GM21786 (cell line): Measurements from ENCODE around the gene MRPS6.

ENCODE experiments used
- ATAC-seq: cut with Tn5 transposase; IDR thresholded peaks from one replicate; pipeline ENCODE4 v1.9.1; 2021; ENCODE audit not compliant: unreplicated experiment

MRPS6 gene

DNA sequence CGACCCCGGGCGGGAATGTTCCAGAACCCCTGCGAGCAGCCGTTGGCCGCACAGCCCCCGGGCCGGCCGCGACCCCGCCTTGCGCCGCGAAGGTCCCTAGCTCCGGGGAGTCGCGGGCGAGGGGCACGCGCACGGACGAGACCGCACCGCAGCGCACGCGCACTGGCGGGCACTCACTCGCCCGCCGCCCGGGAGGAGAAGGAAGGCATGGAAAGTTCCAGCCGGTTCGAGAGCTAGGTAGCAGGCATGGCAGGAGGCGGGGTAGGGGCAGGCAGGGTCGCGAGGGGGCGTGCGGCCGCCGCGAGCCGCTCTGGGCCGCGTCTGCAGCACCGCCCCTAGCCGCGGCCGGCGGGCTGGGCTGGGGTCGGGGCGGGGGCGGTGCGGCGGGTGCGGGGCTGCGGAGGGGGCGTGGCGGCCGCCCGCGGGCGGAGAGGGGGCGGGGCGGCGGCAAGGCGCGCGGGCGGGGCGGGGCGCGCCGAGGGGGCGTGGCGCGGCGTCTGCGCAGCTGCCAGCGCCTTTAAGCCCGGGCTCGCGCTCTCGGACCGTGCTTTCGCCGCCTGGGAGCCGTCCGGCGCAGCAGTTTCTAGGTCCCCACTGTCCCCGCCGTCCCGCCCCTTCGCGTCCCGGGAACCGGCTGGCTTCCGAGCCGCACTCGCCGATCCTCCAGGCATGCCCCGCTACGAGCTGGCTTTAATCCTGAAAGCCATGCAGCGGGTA is at the start of gene MRPS6, which contains the start of gene SLC5A3:
Gene MRPS6 (plus strand): TSS at position 547 of the 717 bp plus-strand sequence. CDS start 123 bp downstream, at position 670.
Gene SLC5A3 (plus strand): TSS at position 547 of the 717 bp plus-strand sequence. CDS start 21,621 bp downstream, outside the sequence.
- ATAC-seq: peak; percentile 64

DNA sequence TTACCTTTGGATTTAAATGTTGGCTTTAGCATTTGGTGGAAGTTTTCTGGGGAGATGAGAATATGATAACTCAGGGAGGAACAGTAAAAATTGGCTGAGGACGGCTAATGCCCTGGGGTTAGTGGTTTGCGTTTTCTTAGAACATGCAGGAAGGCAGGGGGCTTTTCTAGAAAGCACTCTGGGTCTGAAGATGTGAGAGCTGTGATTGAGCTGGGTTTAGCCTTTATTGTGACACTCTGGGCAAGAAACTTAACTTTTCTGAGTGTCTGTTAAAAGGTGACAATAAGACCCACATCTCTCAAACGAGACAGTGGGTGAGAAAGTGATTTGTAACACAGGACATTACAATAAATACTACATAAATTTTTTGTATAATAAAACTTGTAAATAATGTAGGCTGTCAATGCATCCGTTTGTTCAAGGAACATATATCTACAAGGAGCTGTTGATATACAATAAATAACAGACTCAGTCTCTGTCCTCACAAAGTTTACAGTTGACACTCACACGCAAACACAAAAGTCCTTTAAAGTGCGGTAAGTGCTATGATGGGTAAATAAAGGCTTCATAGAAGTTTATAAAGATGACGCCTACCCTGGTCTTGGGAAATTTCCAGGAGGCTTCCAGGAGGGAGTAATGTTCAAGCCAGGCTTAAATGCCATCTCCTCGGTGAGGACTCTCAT is 49.5 kb upstream of the MRPS6 start:
- ATAC-seq: no peak

- ATAC-seq: no peak
Measured at GRCh38 chr21:34024374-34024693, 49.0 kb upstream of the MRPS6 start.

GRCh38 chr21:34027721-34028461 is 45.5 kb upstream of the MRPS6 start:
- ATAC-seq: no peak

GRCh38 chr21:34029743-34030528 is 43.4 kb upstream of the MRPS6 start:
- ATAC-seq: peak; percentile 88

- ATAC-seq: no peak
Measured at GRCh38 chr21:34031835-34032370, 41.5 kb upstream of the MRPS6 start.

GRCh38 chr21:34034369-34035014 is 38.9 kb upstream of the MRPS6 start:
- ATAC-seq: no peak

DNA sequence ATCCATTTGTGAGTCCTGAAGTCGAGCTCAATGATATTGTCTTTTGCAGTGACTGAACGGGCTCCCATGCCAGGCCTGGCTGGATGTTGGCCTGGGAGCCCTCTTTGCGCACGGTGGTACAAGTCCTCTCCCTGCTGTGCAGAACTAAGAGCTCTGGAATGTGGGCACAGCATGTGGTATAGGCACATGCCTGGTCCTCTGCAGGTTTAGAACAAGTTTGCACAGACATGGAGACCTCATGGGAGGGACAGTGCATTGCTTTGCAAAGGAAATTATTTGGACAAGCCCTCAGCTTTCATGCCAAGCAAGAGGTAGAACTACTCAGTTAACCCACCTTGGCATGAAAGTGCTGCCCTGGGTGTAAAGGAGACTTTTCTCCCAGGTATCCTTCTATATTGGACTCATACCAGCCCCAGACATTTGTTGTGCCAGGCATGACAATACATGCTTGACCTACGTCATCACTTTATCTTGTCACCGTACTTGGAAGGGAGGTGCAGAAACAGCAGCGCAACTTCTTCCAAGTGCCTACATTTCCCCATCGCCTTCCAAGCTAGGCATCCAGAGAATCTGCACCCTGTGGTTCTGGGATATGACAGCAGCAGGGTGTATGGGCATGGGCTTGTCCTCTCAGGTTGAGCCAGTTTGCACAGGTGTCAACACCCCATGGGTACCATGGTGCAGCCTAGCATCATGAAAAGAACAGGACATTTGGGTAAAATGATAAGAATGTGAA is 37.6 kb upstream of the MRPS6 start:
- no peak for ATAC-seq

DNA sequence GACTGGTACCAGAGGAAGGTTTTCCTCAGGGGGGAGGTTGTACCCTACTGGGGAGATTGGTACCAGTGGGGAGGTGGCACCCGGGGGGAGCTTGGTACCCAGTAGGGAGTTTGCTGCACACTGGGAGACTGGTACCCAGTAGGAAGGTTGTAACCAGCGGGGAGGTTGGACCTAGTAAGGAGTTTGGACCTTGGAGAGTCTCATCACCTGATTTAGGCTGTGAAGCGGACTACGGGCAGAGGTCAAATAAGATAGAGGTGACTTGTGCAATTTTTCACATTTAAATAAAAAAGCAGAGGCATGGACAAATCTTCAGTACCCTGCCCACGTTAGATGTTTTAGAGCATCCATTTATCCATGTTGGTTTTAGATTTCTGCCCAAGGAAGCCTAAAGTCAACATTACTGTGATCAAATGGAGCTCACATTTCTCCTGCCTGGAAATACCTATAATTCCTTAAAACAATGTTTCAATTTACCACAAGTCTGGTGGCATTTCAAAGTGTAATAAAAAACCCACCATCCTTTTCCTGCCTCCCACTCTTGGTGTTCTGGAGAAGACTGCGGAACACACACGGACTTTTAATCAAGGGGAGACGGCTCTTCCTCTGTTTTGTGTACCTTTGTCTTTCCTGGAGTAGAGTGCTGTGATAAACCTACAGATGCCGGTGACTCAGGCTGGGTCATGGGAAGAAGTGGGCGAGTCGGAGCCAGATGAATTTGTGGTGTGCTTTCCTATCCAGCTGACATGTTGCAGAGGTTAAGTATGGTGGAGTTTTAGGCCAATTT is 36.2 kb upstream of the MRPS6 start:
- no peak for ATAC-seq

- ATAC-seq: no peak
Measured at GRCh38 chr21:34039678-34040382, 33.5 kb upstream of the MRPS6 start.

DNA sequence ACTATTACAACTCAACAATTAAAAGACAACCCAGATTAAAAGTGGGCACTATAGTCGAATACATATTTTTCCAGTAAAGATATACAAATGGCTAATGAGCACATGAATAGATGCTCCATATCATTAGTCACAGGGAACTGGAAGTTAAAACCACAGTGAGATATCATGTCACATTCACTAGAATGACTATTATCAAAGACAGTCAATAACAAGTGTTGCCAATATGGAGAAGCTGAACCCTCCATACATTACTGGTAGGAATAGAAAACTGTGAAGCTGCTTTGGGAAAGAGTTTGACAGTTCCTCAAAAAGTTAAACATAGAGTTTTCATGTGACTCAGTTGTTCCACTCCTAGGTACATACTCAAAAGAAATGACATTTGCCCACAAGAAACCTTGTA is 30.6 kb upstream of the MRPS6 start:
- no peak for ATAC-seq

GRCh38 chr21:34043333-34043732 is 30.0 kb upstream of the MRPS6 start:
- no peak for ATAC-seq

- no peak for ATAC-seq
Measured at GRCh38 chr21:34046917-34047316, 26.5 kb upstream of the MRPS6 start.

GRCh38 chr21:34047835-34048234 is 25.5 kb upstream of the MRPS6 start:
- ATAC-seq: no peak

- no peak for ATAC-seq
Measured at GRCh38 chr21:34052171-34052570, 21.2 kb upstream of the MRPS6 start.

DNA sequence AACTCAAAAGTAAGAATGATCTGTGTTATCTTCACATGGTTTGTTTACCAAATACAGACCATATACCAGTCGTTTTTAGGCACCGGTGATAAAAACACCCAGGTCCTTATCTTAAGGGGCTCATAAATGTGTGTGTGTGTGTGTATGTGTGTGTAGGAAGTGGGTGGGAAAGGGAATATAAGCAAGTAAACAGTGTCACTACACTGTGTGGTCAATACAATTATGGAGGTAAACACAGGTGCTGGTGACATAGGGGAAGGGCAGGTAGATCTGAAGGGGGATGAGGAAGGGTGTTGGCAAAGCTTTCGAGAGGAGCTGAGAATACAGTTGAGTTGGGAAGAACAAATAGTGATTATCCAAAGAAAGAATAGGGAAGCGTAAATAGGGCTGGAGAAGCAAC is 19.1 kb upstream of the MRPS6 start:
- ATAC-seq: no peak

- ATAC-seq: no peak
Measured at GRCh38 chr21:34055615-34056014, 17.8 kb upstream of the MRPS6 start.

DNA sequence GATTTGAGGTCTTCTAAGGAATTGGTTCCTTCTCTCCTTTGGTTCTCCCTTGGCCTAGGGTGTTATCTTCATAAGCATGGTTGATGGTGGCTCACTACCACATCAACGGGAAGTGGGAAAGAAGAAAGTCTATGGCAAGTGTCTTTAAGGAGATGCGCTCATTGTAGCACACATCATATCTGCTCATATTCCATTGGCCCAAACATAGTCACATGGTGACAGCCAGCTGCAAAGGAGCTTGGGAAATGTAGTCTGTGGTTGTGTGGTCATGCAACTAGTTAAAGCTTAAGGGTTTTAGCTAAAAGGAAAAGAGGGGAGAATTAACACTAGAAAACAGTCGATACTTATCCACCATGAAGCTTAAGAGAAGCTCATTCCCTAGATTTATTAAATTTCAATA is 11.4 kb upstream of the MRPS6 start:
- ATAC-seq: no peak
